H1 (cell line): ENCODE results near the gene PPP1R1C. TPM values are rescaled to one million over a fixed set of nuclear protein-coding genes. Genes with fewer than 3 reads are reported as not detected.

Experiments used
- CTCF ChIA-PET: fragments of 300-600 bp; sonication (Branson Sonifier 250); formaldehyde crosslinking; loops from one replicate; lab custom pipeline; 2021; ENCODE audit not compliant: partially characterized antibody; lab: Charles Lee
- POLR2A ChIA-PET: fragments of 300-600 bp; sonication (Branson Sonifier 250); formaldehyde crosslinking; loops from one replicate; lab custom pipeline; 2021; ENCODE audit warnings: inconsistent platforms; ENCODE audit not compliant: partially characterized antibody; lab: Charles Lee
- DNase-seq, 2 experiments: peaks; one replicate each; pipeline versions ENCODE4 v3.0.0 to v3.0.0-alpha.2; 2010 to 2022; ENCODE audit warnings: low spot score in 2 of 2, low read depth in 1 of 2, mixed read lengths in 1 of 2
- FAIRE-seq: peaks from 2 replicates; lab custom pipeline; 2011; peaks lifted over from hg19 to GRCh38; lab: Jason Lieb, UNC
- H2AFZ ChIP-seq: 2 replicates; pipeline ENCODE4 v1.8.1; 2012; ENCODE audit warnings: low read length, inconsistent platforms
- H2AK5ac ChIP-seq: 2 replicates; pipeline ENCODE4 v1.6.1; 2013; ENCODE audit warnings: low read depth, low read length
- H2BK120ac ChIP-seq: replicated peaks from 2 replicates; pipeline ENCODE3; 2013; ENCODE audit warnings: low read depth, low read length, inconsistent platforms
- H2BK12ac ChIP-seq: 2 replicates; pipeline ENCODE4 v1.6.1; 2013; ENCODE audit warnings: low read depth, low read length
- H2BK15ac ChIP-seq: 2 replicates; pipeline ENCODE4 v1.6.1; 2013; ENCODE audit warnings: low read length
- H2BK20ac ChIP-seq: 2 replicates; pipeline ENCODE4 v1.6.1; 2013; ENCODE audit warnings: low read length
- H2BK5ac ChIP-seq: 2 replicates; pipeline ENCODE4 v1.6.1; 2013; ENCODE audit warnings: low read depth, low read length
- H3K14ac ChIP-seq: 2 replicates; pipeline ENCODE4 v1.6.1; 2013; ENCODE audit warnings: inconsistent platforms; ENCODE audit not compliant: insufficient read length
- H3K18ac ChIP-seq: 2 replicates; pipeline ENCODE4 v1.6.1; 2013; ENCODE audit warnings: low read length; ENCODE audit errors: extremely low read depth
- H3K23ac ChIP-seq: 2 replicates; pipeline ENCODE4 v1.6.1; 2013; ENCODE audit warnings: inconsistent platforms; ENCODE audit not compliant: insufficient read length
- H3K23me2 ChIP-seq: 2 replicates; pipeline ENCODE4 v1.6.1; 2013; ENCODE audit warnings: low read depth, low read length
- H3K27ac ChIP-seq: 2 replicates; pipeline ENCODE4 v1.6.1; 2011; ENCODE audit warnings: low read depth, low read length, inconsistent platforms
- H3K27me3 ChIP-seq, 4 experiments: replicated peaks in 1 of 4; 1 replicate in 1 of 4; 2 replicates in 3 of 4; pipeline versions ENCODE4 v1.6.1 to v1.8.1; 2011 to 2013; ENCODE audit warnings: low read length in 3 of 4, mild to moderate bottlenecking in 3 of 4, inconsistent platforms in 2 of 4, mixed read lengths in 2 of 4, moderate library complexity in 1 of 4; ENCODE audit not compliant: control insufficient read depth in 3 of 4, insufficient read depth in 3 of 4; ENCODE audit errors: extremely low read depth in 1 of 4
- H3K36me3 ChIP-seq, 4 experiments: 2 replicates each; pipeline versions ENCODE4 v1.6.1 to v1.8.1; 2011 to 2013; ENCODE audit warnings: mild to moderate bottlenecking in 4 of 4, low read length in 3 of 4, moderate library complexity in 2 of 4, control low read depth in 1 of 4, inconsistent platforms in 1 of 4; ENCODE audit not compliant: insufficient read depth in 4 of 4, control insufficient read depth in 2 of 4
- H3K4ac ChIP-seq: replicated peaks from 2 replicates; pipeline ENCODE3; 2013; ENCODE audit warnings: low read length, low read depth, mixed read lengths, inconsistent platforms; ENCODE audit not compliant: insufficient read length
- H3K4me1 ChIP-seq, 4 experiments: replicated peaks in 1 of 4; 1 replicate in 1 of 4; 2 replicates in 3 of 4; pipeline versions ENCODE4 v1.6.1 to v1.8.1; 2011 to 2013; ENCODE audit warnings: low read length in 3 of 4, inconsistent platforms in 2 of 4, mixed read lengths in 1 of 4; ENCODE audit not compliant: insufficient read depth in 4 of 4, control insufficient read depth in 3 of 4
- H3K4me2 ChIP-seq, 2 experiments: 2 replicates each; pipeline versions ENCODE4 v1.6.1 to v1.8.1; 2011 to 2013; ENCODE audit warnings: low read depth in 2 of 2, low read length in 2 of 2, control low read depth in 1 of 2, inconsistent platforms in 1 of 2, mild to moderate bottlenecking in 1 of 2; ENCODE audit not compliant: insufficient read depth in 1 of 2
- H3K4me3 ChIP-seq, 4 experiments: fragments of 200-600, 300-600 bp in 1 of 4; sonication (generic), shearing (Covaris generic), sonication (Bioruptor Twin) in 1 of 4; 2 replicates each; pipeline versions ENCODE4 v1.5.1 to v1.8.1; 2011 to 2016; ENCODE audit warnings: low read length in 4 of 4, low read depth in 3 of 4, control low read depth in 2 of 4, inconsistent platforms in 2 of 4, mild to moderate bottlenecking in 2 of 4, mixed read lengths in 1 of 4, moderate library complexity in 1 of 4; ENCODE audit not compliant: insufficient read depth in 2 of 4; ENCODE audit errors: extremely low read depth in 1 of 4
- H3K56ac ChIP-seq: replicated peaks from 2 replicates; pipeline ENCODE3; 2013; ENCODE audit warnings: low read depth, mild to moderate bottlenecking, mixed read lengths, low read length, inconsistent platforms; ENCODE audit not compliant: insufficient read length
- H3K79me1 ChIP-seq: 2 replicates; pipeline ENCODE4 v1.6.1; 2013; ENCODE audit warnings: low read depth, low read length, control low read depth
- H3K79me2 ChIP-seq, 2 experiments: 2 replicates each; pipeline versions ENCODE4 v1.6.1 to v1.8.1; 2012 to 2013; ENCODE audit warnings: low read length in 2 of 2, mild to moderate bottlenecking in 2 of 2, inconsistent platforms in 1 of 2; ENCODE audit not compliant: insufficient read depth in 2 of 2, control insufficient read depth in 1 of 2
- H3K9ac ChIP-seq, 4 experiments: replicated peaks in 1 of 4; 1 replicate in 1 of 4; 2 replicates in 3 of 4; pipeline versions ENCODE4 v1.6.1 to v1.8.1; 2011 to 2013; ENCODE audit warnings: low read depth in 3 of 4, low read length in 3 of 4, control low read depth in 2 of 4, mild to moderate bottlenecking in 2 of 4, moderate library complexity in 2 of 4, inconsistent platforms in 1 of 4; ENCODE audit errors: extremely low read depth in 1 of 4
- H3K9me3 ChIP-seq, 2 experiments: 2 replicates each; pipeline versions ENCODE4 v1.6.1 to v1.8.1; 2012 to 2013; ENCODE audit warnings: mild to moderate bottlenecking in 2 of 2, moderate library complexity in 2 of 2, control low read depth in 1 of 2, inconsistent platforms in 1 of 2, low read depth in 1 of 2, low read length in 1 of 2, mixed read lengths in 1 of 2; ENCODE audit not compliant: insufficient read depth in 2 of 2
- H4K20me1 ChIP-seq, 2 experiments: replicated peaks in 1 of 2; 2 replicates each; pipeline versions ENCODE3 to v1.8.1; 2011 to 2013; ENCODE audit warnings: inconsistent platforms in 2 of 2, low read length in 2 of 2, mild to moderate bottlenecking in 1 of 2; ENCODE audit not compliant: insufficient read depth in 2 of 2, control insufficient read depth in 1 of 2
- H4K5ac ChIP-seq: 2 replicates; pipeline ENCODE4 v1.6.1; 2013; ENCODE audit warnings: low read length, low read depth, mixed read lengths, inconsistent platforms; ENCODE audit not compliant: insufficient read length
- H4K8ac ChIP-seq: 2 replicates; pipeline ENCODE4 v1.8.0; 2013; ENCODE audit warnings: mild to moderate bottlenecking, moderate library complexity, low read length, inconsistent platforms; ENCODE audit not compliant: insufficient read depth; ENCODE audit errors: extremely low read depth
- H4K91ac ChIP-seq: replicated peaks from 2 replicates; pipeline ENCODE3; 2013; ENCODE audit warnings: low read length, mixed read lengths, inconsistent platforms; ENCODE audit not compliant: insufficient read length
- ATF2 ChIP-seq: IDR thresholded peaks from 2 replicates; pipeline ENCODE4 v1.6.1; 2012; ENCODE audit warnings: low read length, inconsistent platforms
- BRCA1 ChIP-seq: IDR thresholded peaks from 2 replicates; pipeline ENCODE4 v1.6.1; 2012; ENCODE audit warnings: low read depth, low read length, improper control_type of control experiment
- HDAC2 ChIP-seq, 2 experiments: fragments of 300-600 bp in 1 of 2; sonication (generic) in 1 of 2; IDR thresholded peaks; 2 replicates each; pipeline ENCODE4 v1.6.1; 2011 to 2012; ENCODE audit warnings: low read depth in 2 of 2, low read length in 2 of 2, mild to moderate bottlenecking in 2 of 2, moderate library complexity in 2 of 2, borderline replicate concordance in 1 of 2, inconsistent platforms in 1 of 2
- KDM1A ChIP-seq: fragments of 200-600, 300-600 bp; sonication (generic); IDR thresholded peaks from 2 replicates; pipeline ENCODE4 v1.7.1; 2016; ENCODE audit warnings: mild to moderate bottlenecking, low read length, borderline replicate concordance
- MAX ChIP-seq: IDR thresholded peaks from 2 replicates; pipeline ENCODE4 v1.6.1; 2012; ENCODE audit warnings: inconsistent platforms
- POLR2A ChIP-seq, 2 experiments: IDR thresholded peaks; 1 replicate in 1 of 2; 2 replicates in 1 of 2; pipeline ENCODE4 v1.6.1; 2011; ENCODE audit warnings: low read depth in 2 of 2, low read length in 2 of 2, mild to moderate bottlenecking in 2 of 2; ENCODE audit errors: control extremely low read depth in 1 of 2
- polyA plus RNA-seq, 7 experiments: library from polyadenylated mRNA; depleted of rRNA in 3 of 7; stranded (reverse) in 5 of 7; unstranded in 2 of 7; fragments of >200 nt in 5 of 7; fragments of 200-250 nt in 2 of 7; gene quantifications; 1 replicate in 5 of 7; 2 replicates in 1 of 7; 4 replicates in 1 of 7; pipeline versions ENCODE4 v1.2.1 to v1.2.3, GENCODE V29; 2011 to 2013; ENCODE audit warnings: missing spikeins in 2 of 7, mixed read lengths in 2 of 7
- total RNA-seq: library from RNA; stranded (reverse); fragmentation: NEBNext Ultra II Directional; extraction: Animal tissue kit (Norgen Biotek cat#: 25700); gene quantifications from 2 replicates; pipeline ENCODE4 v1.2.1, GENCODE V29; 2021

PPP1R1C gene
- total and polyA plus RNA-seq, 2 of the 8 experiments (the other 6 are each of a cell fraction or from before 2014, with no cell fraction given), result 1.3 to 5.3 TPM

DNA sequence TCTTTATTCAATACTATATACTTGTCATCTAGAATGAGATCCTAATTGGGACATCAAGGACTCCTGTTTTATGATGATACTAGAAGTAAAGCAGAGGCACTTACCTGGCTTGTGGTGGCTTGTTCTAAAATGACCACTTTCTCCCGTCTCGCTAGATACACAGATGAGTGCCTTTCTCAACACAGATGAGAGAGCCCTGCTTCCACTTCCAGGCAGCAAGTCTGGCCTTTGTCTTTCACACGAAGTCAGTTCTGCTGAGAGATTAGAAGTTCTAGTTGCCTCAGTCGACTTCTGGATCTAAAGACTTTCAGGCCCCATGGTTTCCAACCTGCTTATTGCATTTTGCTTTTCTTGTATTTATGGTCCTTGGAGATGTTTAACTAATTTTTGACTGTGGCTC, 70.3 kb downstream of the PPP1R1C start (continued):
- no peak for TF ChIP-seq HDAC2 (IDR thresholded peaks at IDR 0.05; ENCODE audit: borderline replicate concordance in 1 of 2, low read depth in 2 of 2, low read length in 2 of 2)

DNA sequence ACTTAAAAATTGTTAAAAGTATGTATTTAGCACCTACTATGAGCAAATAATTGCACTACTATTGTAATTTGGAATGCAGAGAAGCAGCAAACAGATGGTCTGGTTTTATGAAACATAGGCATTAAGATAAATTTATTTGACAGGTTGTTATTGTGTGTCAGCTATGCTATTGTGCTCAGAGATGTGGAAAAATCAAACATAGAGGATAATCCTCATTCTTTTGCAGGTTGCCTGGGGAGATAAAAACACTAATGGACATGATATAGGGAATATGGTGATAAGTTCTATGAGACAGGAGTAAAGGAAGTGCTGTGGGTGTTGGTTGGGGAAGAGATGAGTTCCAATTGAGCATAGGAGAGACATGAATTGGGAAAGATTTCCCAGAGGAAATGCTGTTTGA, 71.3 kb downstream of the PPP1R1C start:
- H3K14ac ChIP-seq, result no peak overlapping the region
- no peaks in the 10 kb centered on the region for H3K79me2 ChIP-seq
- no peak overlapping the region for H3K27ac ChIP-seq
- H2AK5ac ChIP-seq, result no peak overlapping the region
- H3K4me2 ChIP-seq, result no peak overlapping the region
- H2AFZ ChIP-seq, result no peak overlapping the region
- no peak overlapping the region for H2BK20ac ChIP-seq
- no peak overlapping the region for H2BK120ac ChIP-seq
- no peak for FAIRE-seq
- no peaks in the 10 kb centered on the region for H3K79me1 ChIP-seq
- H3K9ac ChIP-seq, result no peak overlapping the region
- no peaks in the 10 kb centered on the region for H3K4me1 ChIP-seq
- H3K4me3 ChIP-seq, result no peak overlapping the region
- H3K9me3 ChIP-seq, result no peaks in the 10 kb centered on the region
- H4K91ac ChIP-seq, result no peak overlapping the region
- DNase-seq, result no peak
- H4K5ac ChIP-seq, result no peak overlapping the region
- H3K4ac ChIP-seq, result no peak overlapping the region
- H2BK15ac ChIP-seq, result no peak overlapping the region
- H4K8ac ChIP-seq, result no peak overlapping the region
- H4K20me1 ChIP-seq, result no peaks in the 10 kb centered on the region
- CTCF ChIA-PET, result interaction anchor here (0.9 kb wide), 1 partner anchor 20 kb away, joined by 3 read pairs; no protein-coding TSS in a partner anchor
- no peaks in the 10 kb centered on the region for H3K36me3 ChIP-seq
- no peak overlapping the region for H3K56ac ChIP-seq
- no peaks in the 10 kb centered on the region for H3K23me2 ChIP-seq
- POLR2A ChIA-PET, result no interaction called here
- H3K23ac ChIP-seq, result no peak overlapping the region
- no peaks in the 10 kb centered on the region for H3K27me3 ChIP-seq
- no peak overlapping the region for H2BK12ac ChIP-seq
- no peak overlapping the region for H3K18ac ChIP-seq
- no peak overlapping the region for H2BK5ac ChIP-seq
- TF ChIP-seq KDM1A (no peak), POLR2A (IDR thresholded peaks at IDR 0.05; ENCODE audit: control extremely low read depth in 1 of 2, low read depth in 2 of 2, low read length in 2 of 2) (no peak), BRCA1 (no peak), MAX (no peak), ATF2 (no peak)
